GM19351 (cell line): Measurements from ENCODE around the gene DCUN1D3.
A peak's percentile ranks its signal among the peaks of the same experiment; 100 is the strongest.

Experiments used
- ATAC-seq: cut with Tn5 transposase; IDR thresholded peaks from one replicate; pipeline ENCODE4 v1.9.1; 2021; ENCODE audit warnings: mild to moderate bottlenecking, moderate library complexity; ENCODE audit not compliant: unreplicated experiment

Gene DCUN1D3

DNA sequence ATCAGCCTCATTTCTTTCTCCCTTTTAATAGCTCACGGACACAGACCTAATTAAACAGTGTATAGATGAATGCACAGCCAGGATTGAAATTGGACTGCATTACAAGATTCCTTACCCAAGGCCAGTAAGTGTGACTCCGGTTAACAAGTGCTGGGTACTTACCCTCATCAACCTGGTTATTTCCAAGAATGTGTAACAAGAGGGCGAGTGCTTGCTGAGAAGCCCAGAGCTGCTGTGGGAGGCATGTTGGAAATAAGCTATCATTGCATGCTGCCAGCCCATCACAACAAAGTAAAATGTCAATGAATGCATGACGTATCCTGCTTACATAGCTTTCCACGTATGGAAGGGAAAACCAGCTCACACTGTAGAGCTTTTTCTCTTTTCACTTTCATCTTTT lies 19.9 kb upstream of the DCUN1D3 start:
- no peak for ATAC-seq

DNA sequence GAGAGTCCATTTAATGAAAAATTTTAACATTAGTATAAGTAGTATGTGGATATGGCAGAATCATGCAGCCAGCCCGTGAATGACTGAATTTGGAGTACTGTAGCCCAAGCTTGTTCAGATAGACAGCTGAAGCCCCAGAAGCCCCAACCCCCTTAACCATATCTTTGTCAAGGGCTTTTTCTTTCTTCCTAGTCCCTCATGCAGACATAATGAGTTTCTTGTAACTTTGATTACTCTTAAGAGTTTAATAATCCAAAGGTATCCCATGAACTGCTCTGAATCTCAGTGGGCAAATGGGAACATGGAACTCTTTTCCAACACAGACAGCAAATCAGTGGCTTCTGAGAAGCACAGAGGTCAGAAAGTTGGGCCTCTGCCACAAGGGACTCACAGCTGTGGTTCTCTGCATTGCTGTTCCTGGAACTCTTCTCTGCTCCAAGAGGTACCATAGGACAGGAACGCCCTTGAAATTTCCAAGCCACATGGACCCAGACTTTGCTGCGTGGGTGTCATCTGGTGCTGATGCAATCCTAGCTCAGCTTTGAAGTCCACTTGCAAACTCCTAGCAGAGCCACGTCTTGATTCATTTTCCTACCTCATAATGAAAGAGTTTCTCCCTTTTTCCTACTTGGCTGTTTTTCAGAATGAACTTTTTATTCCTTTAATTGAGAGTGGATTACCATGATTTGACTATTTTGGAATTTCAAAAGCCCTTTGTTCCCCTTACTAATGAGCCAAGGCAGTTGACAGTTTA lies 18.5 kb upstream of the DCUN1D3 start:
- ATAC-seq, result no peak

DNA sequence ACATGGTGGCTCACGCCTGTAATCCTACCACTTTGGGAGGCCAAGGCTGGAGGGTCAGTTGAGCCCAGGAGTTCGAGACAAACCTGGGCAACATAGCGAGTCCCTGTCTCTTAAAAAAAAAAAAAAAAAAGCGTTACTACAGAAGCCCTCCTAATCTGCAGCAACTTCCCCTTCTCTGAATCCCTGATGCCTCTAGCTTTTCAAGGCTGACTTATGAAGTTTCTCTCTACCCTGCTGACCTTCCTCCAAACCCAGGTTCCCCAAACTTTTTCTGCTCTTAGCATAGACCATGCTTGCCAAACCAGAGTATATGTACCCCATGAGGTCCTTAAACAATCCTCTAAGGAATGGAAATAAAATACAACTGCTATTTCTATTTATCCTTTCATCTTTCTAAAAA lies 16.8 kb upstream of the DCUN1D3 start:
- no peak for ATAC-seq

DNA sequence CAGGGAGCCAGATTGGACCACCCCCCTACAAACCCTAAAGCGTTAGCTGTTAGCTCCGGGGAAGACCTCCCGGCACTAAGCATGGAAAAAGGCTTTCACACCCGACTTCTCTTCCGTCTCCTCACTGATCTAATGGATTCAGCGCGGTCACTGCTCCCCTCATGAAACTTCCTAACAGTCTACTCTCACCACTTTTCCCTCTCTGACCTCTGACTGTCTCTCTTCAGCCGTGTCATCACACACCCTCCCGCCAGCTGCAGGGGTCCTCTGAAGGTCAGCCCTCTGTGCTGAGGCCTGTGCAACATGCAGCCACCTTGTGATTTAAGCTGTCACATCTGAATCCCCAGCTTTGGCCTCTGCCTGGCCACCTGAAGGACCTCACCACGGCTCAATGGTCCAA lies 16.1 kb upstream of the DCUN1D3 start:
- ATAC-seq, result no peak

DNA sequence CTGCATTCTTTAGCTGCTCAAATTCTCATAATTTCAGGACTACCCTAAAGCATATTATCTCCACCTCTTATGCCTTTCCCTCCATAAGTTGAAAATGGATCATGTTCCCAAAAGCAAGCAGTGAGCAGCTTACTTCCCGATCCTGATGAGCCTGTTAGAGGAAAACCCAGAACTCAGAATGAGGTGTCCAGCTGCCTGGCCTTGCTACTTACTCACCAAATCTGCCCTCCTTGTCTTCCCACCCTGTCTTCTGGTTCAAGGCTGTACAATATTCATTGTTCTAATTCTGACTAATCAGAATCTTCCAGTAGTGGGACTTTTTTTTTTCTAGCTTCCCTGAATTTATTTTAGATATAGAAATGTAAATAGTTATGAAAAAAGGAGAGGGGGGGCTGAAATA lies 11.2 kb upstream of the DCUN1D3 start:
- ATAC-seq, result no peak

DNA sequence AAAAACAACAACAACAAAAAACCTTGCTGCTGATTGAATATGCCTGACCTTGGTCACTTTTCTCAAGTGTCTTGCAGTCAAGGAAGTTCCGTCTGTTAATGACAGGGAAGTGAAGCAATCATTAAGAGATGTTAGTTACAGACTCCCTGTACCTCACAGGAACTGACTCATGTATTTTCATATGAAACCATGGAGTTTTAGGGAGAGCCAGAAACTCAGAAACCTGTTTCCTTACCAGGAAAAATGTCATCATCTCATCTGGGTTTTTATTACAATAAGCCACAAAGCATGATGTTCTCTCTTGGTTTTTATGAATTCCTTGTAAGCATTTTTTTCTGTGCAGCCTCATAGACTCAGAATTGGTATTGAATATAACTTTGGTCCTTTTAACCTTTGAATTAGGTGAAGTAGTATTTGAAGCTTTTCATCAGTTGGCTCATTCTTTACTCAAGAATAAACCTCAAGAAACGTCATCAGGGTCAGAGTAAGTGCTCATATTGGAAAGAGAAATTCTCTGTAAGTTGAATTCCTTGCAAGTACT lies 10.7 kb upstream of the DCUN1D3 start:
- no peak for ATAC-seq

DNA sequence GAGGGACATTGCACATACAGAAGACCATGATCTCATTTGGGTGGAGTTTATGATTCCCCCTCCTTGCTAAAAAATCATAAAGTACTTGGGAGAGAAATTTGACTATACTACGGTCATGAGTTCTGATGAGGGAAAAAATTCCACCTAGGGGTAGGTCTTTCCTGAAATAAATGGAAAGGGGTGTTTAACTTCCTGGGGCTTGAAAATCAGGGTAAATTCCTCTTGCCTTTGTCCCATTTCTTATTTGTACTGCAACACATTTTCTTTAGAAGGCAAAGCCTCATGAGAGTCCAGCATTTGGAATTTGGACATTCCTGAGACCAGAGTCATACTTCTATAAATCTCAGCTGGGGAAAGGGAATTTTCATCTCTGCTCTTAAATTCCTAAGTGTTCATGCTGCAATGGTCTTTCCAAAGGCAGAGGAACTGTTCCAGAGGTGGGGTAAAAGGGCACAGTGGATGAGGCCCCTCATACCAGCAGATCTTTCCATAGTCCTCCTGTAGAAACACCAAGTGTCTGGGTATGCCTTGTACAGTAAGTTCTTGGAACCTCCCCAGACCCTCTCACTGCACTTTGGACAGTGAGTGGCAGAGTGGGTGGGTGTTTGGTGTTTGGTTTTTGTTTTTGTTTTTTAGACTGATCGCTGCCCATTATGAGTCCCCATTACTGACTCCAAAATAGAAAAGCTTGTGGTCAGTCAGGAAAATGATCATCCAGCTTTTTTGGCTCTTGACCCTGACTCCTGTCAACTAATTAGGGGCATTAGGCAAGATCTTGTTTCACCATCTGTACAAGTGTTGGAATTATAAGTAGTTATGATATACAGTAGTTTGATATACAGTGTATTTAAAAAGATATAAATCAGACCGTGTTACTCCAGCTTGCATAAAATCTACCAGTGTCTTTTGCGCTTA lies 6.4 kb upstream of the DCUN1D3 start:
- ATAC-seq, result no peak

DNA sequence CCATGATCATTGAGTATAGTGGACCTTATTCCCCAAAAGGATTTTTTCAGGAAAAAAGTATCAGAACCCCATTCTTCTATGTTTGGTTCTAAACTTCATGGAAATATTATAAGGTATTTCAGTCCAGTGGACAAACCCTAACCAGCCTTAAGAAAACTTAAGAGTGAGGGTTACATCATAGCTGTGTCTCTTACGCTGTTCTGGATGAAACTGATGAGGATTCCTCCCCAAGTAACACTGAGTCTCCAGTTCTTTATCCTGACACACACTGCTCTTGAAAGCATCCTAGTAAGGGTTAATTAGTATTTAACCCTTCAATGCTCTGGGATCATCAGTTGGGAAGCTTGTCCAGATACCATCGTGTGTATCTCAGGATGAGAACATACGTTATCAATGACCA lies 5.4 kb upstream of the DCUN1D3 start:
- ATAC-seq, result no peak

DNA sequence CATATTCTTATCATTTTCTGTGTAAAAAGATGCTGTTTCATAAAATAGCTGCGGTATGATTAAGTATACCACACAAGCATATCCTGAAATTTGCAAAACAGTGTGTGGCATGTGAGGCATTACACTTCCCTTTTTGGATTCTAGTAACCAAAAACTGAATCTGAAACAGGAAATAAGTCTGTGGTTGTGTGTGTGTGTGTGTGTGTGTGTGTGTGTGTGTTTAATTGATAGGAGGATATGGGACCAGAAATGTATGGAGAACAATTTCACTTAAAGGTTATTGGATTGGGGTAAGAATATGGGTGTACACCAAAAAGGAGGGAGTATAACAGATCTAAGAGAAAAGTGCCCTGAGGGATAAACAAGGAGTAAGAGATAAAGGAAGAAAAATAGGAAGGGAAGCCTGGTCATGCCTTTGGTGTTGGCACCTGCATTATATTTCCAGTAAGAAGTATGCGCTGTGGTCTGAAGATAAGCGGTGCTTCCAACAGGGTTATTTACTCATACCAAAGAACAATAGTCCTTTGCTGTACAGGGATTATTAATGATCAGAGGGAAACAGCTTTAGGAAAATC lies 4.4 kb upstream of the DCUN1D3 start:
- ATAC-seq, result no peak

DNA sequence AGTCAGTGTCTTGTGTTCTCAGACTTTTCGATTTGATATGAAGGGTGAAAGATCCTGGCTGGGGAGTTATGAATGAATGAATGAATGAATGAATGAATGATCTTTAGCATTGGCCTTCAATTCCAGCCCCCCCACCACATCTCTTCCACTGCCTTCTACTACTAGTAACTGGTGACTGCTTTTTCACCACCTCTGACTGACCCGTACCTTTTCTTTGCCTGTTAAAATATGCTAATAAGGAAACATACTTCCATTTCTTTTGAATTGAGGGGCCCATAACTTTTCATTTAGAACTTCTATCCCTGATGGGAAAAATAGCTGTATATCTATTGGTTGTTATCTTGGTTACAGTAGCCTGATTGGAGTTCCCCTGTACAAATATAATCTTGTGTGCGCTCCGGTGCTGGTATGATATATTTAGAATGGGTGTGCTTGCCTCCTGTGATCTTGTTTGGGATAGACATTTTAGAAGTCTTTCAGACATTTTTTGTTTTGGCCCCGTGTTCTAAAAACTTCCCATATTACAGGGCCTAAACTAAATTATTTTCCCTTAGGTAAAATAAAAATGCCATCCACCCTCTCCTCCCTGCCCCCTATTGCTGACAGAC lies 3.8 kb upstream of the DCUN1D3 start:
- ATAC-seq, result no peak

DNA sequence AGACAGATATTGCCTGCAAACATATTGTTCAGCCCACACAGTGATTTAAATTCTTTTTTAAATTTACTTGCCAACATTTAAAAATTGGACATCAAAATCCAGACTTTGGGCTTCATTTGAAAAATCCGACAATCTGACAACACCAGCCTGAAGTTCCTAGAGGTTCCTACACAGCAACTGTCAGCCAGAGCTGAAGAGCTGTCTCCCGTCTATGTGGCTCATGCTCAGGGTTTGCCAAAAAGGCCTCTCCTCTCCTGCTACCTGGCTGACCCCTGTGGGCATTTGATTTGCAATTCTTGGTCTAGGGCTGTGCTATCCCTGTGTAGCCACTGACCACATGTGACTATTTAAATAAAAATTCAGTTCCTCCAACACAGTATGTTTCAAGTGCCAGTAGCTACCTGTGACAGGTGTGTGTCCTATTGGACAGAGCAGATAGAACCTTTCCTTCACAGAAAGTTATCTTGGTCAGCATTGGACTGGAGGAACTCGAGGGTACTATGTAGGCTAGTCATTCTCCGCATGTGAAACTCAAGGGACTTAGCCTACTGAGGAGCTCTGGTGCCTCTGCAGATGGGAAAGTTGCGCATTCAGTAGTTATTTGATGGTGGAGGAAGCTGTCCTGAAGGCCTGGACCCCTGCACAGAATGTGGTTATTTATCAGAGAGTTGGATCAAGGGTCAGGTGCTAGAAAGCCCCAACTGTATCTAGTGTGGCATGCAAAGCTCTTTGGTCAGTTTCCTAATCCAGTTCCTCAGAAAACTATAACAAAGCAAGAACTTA lies 3.1 kb upstream of the DCUN1D3 start:
- no peak for ATAC-seq

DNA sequence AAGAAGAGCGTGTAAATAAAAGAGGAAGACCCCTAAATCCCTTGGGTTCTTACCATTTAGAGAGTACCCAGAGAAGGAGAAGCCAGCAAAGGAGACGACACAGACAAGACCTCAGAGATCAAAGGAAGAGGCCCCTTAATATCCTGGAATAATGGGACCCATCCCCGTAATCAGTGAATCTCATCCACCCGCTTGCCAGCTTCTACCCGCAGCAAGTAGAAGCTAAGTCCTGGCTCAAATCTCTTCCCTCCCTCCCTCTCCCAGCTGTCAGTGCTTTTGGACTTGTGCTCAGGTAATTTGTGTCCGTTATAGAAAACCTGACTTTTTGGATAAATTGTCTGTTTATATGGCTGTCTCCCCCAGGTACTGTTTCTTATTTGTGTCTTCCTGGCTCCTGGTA lies 2.3 kb upstream of the DCUN1D3 start:
- no peak for ATAC-seq

DNA sequence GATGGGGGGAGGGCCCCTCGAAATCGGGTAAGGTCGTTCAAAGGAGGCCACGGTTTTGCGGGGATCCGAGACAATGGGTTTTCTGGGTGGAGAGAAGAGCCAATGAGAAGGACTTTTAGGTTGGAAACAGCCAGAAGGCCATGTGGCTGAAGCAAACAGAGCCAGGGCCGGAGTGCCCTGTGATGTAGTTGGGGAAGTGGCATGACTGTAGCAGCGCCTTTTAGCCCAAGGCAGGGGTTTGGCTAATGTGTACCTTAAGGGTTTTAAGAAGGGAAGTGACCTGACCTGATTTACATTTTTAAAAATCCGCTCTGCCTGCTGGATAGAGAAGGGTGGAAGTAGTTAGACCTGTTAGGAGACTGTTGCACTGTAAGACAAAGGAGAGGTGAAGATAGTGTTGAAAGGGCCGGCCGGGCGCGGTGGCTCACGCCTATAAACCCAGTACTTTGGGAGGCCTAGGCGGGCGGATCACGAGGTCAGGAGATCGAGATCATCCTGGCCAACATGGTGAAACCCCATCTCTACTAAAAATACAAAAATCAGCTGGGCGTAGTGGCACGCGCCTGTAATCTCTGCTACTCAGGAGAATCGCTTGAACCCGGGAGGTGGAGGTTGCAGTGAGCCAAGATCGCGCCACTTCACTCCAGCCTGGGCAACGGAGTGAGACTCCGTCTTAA lies 1.4 kb upstream of the DCUN1D3 start:
- peak; percentile 27 for ATAC-seq

DNA sequence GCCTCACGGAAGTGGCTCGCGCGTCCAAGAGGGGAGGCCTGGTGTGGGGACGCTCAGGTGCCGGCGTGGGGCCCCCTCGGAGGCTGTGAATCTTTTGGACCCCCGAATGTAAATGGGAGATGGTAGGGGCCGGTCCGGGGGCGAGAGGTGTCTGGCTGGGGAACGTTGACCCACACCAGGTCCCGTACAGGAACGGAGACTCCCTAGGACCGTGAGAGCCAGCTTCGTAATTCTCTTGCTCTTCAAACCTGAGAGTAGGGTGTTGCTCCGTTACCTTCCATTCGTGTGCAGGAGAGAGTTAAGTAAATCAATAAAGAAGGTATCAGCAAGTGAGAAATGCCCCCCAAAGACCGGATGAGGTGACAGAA lies 894 bp upstream of the DCUN1D3 start:
- peak; percentile 7 for ATAC-seq

DNA sequence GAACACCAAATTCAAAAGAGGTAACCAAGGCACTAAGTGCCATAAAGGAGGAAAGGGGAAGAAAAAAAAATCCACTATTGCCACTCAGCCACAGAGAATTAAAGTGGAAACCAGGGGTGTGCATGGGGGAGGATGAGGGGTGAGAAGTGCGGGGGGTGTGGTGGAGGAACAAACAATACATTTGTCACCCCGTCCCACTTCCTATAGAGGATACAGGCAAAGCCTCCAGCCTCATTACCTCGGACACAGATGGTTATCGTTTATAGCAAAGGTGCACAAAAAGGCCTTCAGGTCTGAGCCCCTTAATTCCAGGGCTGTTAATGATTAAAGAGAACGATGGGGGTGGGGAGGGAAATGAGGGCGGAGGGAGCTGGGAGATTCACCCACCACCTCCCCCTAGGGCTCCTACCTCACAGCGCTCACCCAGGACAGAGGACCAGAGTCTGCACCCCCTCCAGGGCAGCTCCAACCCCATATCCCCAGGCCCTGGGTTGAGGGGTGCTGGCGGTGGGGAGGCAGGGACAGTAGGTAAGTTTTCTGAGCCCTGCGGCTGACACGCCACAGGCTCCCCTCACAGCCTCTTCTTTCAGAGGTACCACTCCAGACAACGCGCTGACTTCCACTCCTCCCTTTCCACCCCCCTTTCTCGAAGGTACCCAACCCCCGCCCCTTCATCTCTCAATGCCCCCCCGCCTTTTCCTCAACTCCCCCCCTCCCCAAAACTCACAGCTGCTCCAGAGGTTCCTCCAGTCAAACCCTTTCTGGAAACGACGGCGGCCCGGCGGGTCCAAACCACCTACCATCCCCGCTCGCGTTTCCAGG lies 470 bp downstream of the DCUN1D3 start:
- no peak for ATAC-seq

DNA sequence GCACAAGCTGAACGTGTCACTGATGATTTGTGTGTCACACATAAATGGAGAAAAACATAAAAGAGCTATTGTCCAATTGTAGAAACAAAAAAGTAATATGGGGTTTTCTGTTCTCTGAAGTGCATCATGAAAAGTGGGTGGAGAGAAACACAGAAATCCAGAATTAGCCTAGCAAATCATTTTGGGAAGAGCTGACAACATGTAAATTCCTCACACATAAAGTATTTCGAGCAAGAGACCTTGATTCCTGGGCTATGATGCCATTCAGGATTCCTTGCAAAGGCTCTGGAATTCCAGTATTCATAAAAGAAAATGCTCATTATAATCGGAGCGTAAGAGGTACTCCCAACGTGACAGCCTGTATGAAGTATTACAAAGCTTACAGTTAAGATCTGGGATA lies 1.1 kb downstream of the DCUN1D3 start:
- ATAC-seq, result no peak

DNA sequence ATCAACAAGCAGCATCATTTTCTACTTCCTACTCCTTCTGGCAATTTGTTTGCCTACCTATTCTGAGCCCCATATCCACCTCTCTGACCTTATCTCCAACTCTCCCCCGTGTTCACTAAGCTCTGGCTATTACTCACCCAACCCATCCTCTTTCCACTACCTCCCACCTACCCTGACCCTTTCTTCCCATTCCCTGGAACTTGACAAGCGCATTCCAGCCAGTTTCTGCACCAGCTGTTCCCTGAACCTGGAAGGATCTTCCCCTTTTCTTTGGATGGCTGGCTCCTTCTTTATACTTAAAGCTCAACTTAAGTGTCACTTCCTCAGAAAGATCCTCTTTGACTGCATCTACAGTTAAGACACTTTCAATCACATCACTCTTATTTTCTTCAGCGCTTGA lies 2.2 kb downstream of the DCUN1D3 start:
- ATAC-seq, result no peak

DNA sequence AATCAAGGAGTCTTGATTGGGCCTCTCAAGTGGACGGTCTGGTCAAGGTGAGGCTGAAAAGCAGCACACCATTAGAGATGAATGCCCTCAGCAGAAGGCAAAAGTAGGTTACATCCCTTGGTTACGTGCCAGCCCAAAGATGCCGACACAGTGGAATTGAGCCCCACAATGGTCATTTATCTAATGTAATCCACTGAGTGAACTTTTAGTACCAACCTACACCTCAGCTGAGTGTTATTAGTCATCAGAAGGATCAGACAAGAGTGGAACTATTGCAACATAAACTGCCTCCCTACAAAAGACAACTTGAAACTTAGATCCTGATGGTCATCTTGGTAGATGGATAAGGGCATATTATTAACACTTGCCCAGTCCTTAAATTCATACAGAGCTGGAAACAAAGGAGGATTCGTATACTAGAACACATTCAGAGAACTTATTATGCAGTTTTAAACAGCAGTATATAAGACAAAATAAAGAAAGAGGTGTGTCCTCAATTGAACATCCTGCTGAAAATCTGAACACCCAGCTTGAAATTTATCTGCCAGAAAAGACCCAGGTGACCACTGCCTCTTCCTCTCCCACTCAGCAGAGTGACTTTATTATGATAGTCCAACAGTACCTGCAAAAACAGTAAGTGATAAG lies 2.8 kb downstream of the DCUN1D3 start:
- no peak for ATAC-seq

DNA sequence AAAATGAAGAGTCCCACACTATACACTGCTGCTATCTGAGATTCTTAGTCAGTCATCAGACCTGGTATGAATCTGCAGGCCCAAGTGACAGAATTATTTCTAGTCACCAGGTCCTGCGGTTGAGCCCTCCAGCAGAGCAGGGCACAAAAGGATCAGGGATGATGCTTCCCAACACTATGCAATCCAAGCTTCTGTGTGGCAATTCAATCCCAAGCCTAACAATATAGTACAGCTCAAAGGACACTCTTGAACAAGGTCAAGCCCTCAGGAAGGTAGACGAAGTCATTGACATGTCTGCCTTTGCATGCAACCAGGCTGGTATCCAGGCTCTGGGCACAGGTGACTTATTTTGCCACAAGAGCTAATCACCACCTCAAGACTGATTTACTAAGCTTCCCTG lies 5.8 kb downstream of the DCUN1D3 start:
- ATAC-seq, result no peak
